Peyer's patch (tissue), 4 donors: ENCODE results near the gene FCF1.

Experiments used
- CTCF ChIP-seq, 6 experiments: fragments of 450-650 bp in 4 of 6; fragments of 200-600 bp in 2 of 6; sonication (generic) in 1 of 6; IDR thresholded peaks; one replicate each; pipeline ENCODE4 v1.5.1; 2017 to 2019; ENCODE audit warnings: antibody characterized with exemption in 6 of 6, mild to moderate bottlenecking in 3 of 6, moderate library complexity in 1 of 6
- POLR2A ChIP-seq, 2 donors: fragments of 450-650 bp; IDR thresholded peaks; one replicate each; pipeline ENCODE4 v1.5.1; 2017; ENCODE audit warnings: antibody characterized with exemption in 2 of 2, mild to moderate bottlenecking in 2 of 2, moderate library complexity in 2 of 2

- TF ChIP-seq POLR2A (IDR thresholded peaks at IDR 0.05) (no peak), CTCF (IDR thresholded peaks at IDR 0.05) (no peak)
Observed at GRCh38 chr14:74765721-74766120, 52.8 kb downstream of the FCF1 start.
